Measurements from ENCODE around the gene RINL. TPM values are rescaled to one million over a fixed set of nuclear protein-coding genes. Genes with fewer than 3 reads are reported as not detected.
"Not testable (repeated sequence)": the region's sequence is repeated elsewhere in the genome, so short reads cannot be mapped to it uniquely, and the experiment has no call there.

RINL gene
- total and polyA plus RNA-seq, 2 of the 8 experiments (the other 6 are each of a cell fraction or from before 2014, with no cell fraction given) = 11.1 to 11.9 TPM

GRCh38 chr19:38821230-38821825, 56.7 kb downstream of the RINL start:
- H3K4me3 ChIP-seq (ENCODE audit: extremely low read depth in 1 of 4, insufficient read depth in 2 of 4, low read depth in 3 of 4, low read length in 4 of 4) = not testable (repeated sequence)

More at GRCh38 chr19:38821230-38821825, 56.7 kb downstream of the RINL start:
- H2BK15ac ChIP-seq (ENCODE audit: low read length); H4K20me1 ChIP-seq (replicated peaks in 1 of 2; ENCODE audit: control insufficient read depth in 1 of 2, insufficient read depth in 2 of 2, low read length in 2 of 2); H2BK5ac ChIP-seq (ENCODE audit: low read depth, low read length); FAIRE-seq; H4K8ac ChIP-seq (ENCODE audit: extremely low read depth, insufficient read depth, low read length); H3K18ac ChIP-seq (ENCODE audit: extremely low read depth, low read length); H2AFZ ChIP-seq (ENCODE audit: low read length); H3K56ac ChIP-seq (replicated peaks; ENCODE audit: insufficient read length, low read depth, low read length); H2BK120ac ChIP-seq (replicated peaks; ENCODE audit: low read depth, low read length); H2BK12ac ChIP-seq (ENCODE audit: low read depth, low read length); H4K91ac ChIP-seq (replicated peaks; ENCODE audit: insufficient read length, low read length); H3K27ac ChIP-seq (ENCODE audit: low read depth, low read length); DNase-seq (ENCODE audit: low read depth in 1 of 2, low spot score in 2 of 2); H3K23ac ChIP-seq (ENCODE audit: insufficient read length); H3K79me2 ChIP-seq (ENCODE audit: control insufficient read depth in 1 of 2, insufficient read depth in 2 of 2, low read length in 2 of 2); H4K5ac ChIP-seq (ENCODE audit: insufficient read length, low read depth, low read length); H3K9me3 ChIP-seq (ENCODE audit: insufficient read depth in 2 of 2, low read depth in 1 of 2, low read length in 1 of 2); H3K27me3 ChIP-seq (replicated peaks in 1 of 4; ENCODE audit: control insufficient read depth in 3 of 4, extremely low read depth in 1 of 4, insufficient read depth in 3 of 4, low read length in 3 of 4); H3K4ac ChIP-seq (replicated peaks; ENCODE audit: insufficient read length, low read depth, low read length); H3K79me1 ChIP-seq (ENCODE audit: low read depth, low read length); H3K14ac ChIP-seq (ENCODE audit: insufficient read length); H2BK20ac ChIP-seq (ENCODE audit: low read length); H3K23me2 ChIP-seq (ENCODE audit: low read depth, low read length); H3K4me2 ChIP-seq (ENCODE audit: insufficient read depth in 1 of 2, low read depth in 2 of 2, low read length in 2 of 2); H2AK5ac ChIP-seq (ENCODE audit: low read depth, low read length); H3K4me1 ChIP-seq (replicated peaks in 1 of 4; ENCODE audit: control insufficient read depth in 3 of 4, insufficient read depth in 4 of 4, low read length in 3 of 4); H3K9ac ChIP-seq (replicated peaks in 1 of 4; ENCODE audit: extremely low read depth in 1 of 4, low read depth in 3 of 4, low read length in 3 of 4): not testable (repeated sequence)
- 97% methylated on average over 15 of the region's 29 CpGs; no CpG with 5 or more reads in 1 of the 2 experiments for WGBS, 2 experiments (ENCODE audit: extremely low coverage in 1 of 2, insufficient coverage in 1 of 2, insufficient read length in 1 of 2, insufficient replicate concordance in 2 of 2, low coverage in 1 of 2, low lambda C conversion rate in 2 of 2, missing lambda C conversion rate in 1 of 2)
- peaks cover 0 to 16% (median 9%) of the 10 kb centered on the region in 4 experiments; a peak in 3 of 8 replicates for H3K36me3 ChIP-seq (ENCODE audit: control insufficient read depth in 2 of 4, insufficient read depth in 4 of 4, low read length in 3 of 4)
- CTCF ChIA-PET (ENCODE audit: partially characterized antibody) = interaction anchor here (0.9 to 2.7 kb wide), 4 partner anchors 52 to 231 kb away, joined by 3 to 6 read pairs (median 4); no protein-coding TSS in a partner anchor
- POLR2A ChIA-PET (ENCODE audit: partially characterized antibody) = interaction anchor here (0.7 to 3.4 kb wide), 8 partner anchors 10 to 172 kb away, joined by 3 to 13 read pairs (median 4); partner anchors contain the start of genes CAPN12 and ECH1

Measured in H1 (cell line).